Measurements from ENCODE around the gene NUTM2D. TPM values are rescaled to one million over a fixed set of nuclear protein-coding genes. Genes with fewer than 3 reads are reported as not detected.
"Not testable (repeated sequence)": the region's sequence is repeated elsewhere in the genome, so short reads cannot be mapped to it uniquely, and the experiment has no call there.

NUTM2D gene
- total RNA-seq, 1 donor from 2014 or later = 1.3 TPM

GRCh38 chr10:87374091-87374490 lies 16.5 kb downstream of the NUTM2D start:
- not testable (repeated sequence) for DNase-seq (ENCODE audit: low read depth, low spot score)

GRCh38 chr10:87379115-87379514 lies 21.6 kb downstream of the NUTM2D start:
- not testable (repeated sequence) for DNase-seq (ENCODE audit: low read depth, low spot score)

GRCh38 chr10:87383149-87383857 lies 25.8 kb downstream of the NUTM2D start:
- DNase-seq (ENCODE audit: low read depth, low spot score) = not testable (repeated sequence)

GRCh38 chr10:87384283-87384682 lies 26.7 kb downstream of the NUTM2D start:
- DNase-seq (ENCODE audit: low read depth, low spot score) = not testable (repeated sequence)

- DNase-seq (ENCODE audit: low read depth, low spot score) = not testable (repeated sequence)
Observed at GRCh38 chr10:87385762-87386360, 28.3 kb downstream of the NUTM2D start.

- not testable (repeated sequence) for DNase-seq (ENCODE audit: low read depth, low spot score)
Observed at GRCh38 chr10:87391360-87391759, 33.8 kb downstream of the NUTM2D start.

GRCh38 chr10:87396206-87396605 lies 38.7 kb downstream of the NUTM2D start:
- not testable (repeated sequence) for DNase-seq (ENCODE audit: low read depth, low spot score)

GRCh38 chr10:87398436-87398835 lies 40.9 kb downstream of the NUTM2D start:
- DNase-seq (ENCODE audit: low read depth, low spot score) = not testable (repeated sequence)

GRCh38 chr10:87407516-87408467 lies 50.2 kb downstream of the NUTM2D start:
- not testable (repeated sequence) for DNase-seq (ENCODE audit: low read depth, low spot score)

GRCh38 chr10:87413921-87414320 lies 56.4 kb downstream of the NUTM2D start:
- DNase-seq (ENCODE audit: low read depth, low spot score) = not testable (repeated sequence)

Other genes with a start within 250 kb of the NUTM2D start
- 0.07 and 0.35 TPM in 2 replicates for gene NUTM2A, start 132.3 kb upstream of the NUTM2D start, total RNA-seq
- 26.3 and 36.2 TPM in 2 replicates for gene MINPP1, start 147.1 kb downstream of the NUTM2D start, total RNA-seq